Heart left ventricle (tissue), 16 donors: Measurements from ENCODE around the gene PSMB5. TPM values are rescaled to one million over a fixed set of nuclear protein-coding genes. Genes with fewer than 3 reads are reported as not detected.

Experiments used
- ATAC-seq, 4 donors: fragments of 200-7000 bp; cut with Tn5 transposase; one replicate each; pipeline ENCODE4 v1.9.1; 2020 to 2022; ENCODE audit warnings: moderate library complexity in 4 of 4, mild to moderate bottlenecking in 3 of 4, moderate number of reproducible peaks in 1 of 4
- DNase-seq, 5 donors: peaks; one replicate each; pipeline ENCODE4 v3.0.0-alpha.2; 2020
- H3K27ac ChIP-seq, 12 donors: fragments of 200-600 bp; sonication (generic) in 4 of 12; one replicate each; pipeline versions ENCODE4 v1.5.0 to v1.8.0; 2016 to 2022; ENCODE audit warnings: mild to moderate bottlenecking in 2 of 12
- H3K27me3 ChIP-seq, 9 donors: fragments of 200-600 bp; sonication (generic) in 2 of 9; one replicate each; pipeline versions ENCODE4 v1.5.1 to v1.8.0; 2016 to 2022; ENCODE audit warnings: mild to moderate bottlenecking in 3 of 9
- H3K36me3 ChIP-seq, 9 donors: fragments of 200-600 bp; sonication (generic) in 2 of 9; one replicate each; pipeline versions ENCODE4 v1.5.0 to v1.8.0; 2018 to 2022; ENCODE audit warnings: mild to moderate bottlenecking in 2 of 9
- H3K4me1 ChIP-seq, 12 donors: fragments of 200-600 bp; sonication (generic) in 4 of 12; one replicate each; pipeline versions ENCODE4 v1.5.0 to v1.8.0; 2016 to 2022; ENCODE audit warnings: mild to moderate bottlenecking in 3 of 12
- H3K4me3 ChIP-seq, 12 donors: fragments of 200-600 bp; sonication (generic) in 4 of 12; one replicate each; pipeline versions ENCODE4 v1.5.0 to v1.8.0; 2017 to 2022; ENCODE audit warnings: mild to moderate bottlenecking in 9 of 12, moderate library complexity in 4 of 12
- H3K9me3 ChIP-seq, 12 donors: fragments of 200-600 bp; sonication (generic) in 4 of 12; one replicate each; pipeline versions ENCODE4 v1.5.0 to v1.8.0; 2016 to 2022; ENCODE audit warnings: mild to moderate bottlenecking in 1 of 12
- CTCF ChIP-seq, 12 donors: fragments of 200-600 bp; sonication (generic) in 4 of 12; IDR thresholded peaks; one replicate each; pipeline versions ENCODE4 v1.5.0 to v1.8.0; 2018 to 2022; ENCODE audit warnings: antibody characterized with exemption in 12 of 12, mild to moderate bottlenecking in 5 of 12
- POLR2A ChIP-seq, 2 donors: fragments of 450-650 bp; IDR thresholded peaks; one replicate each; pipeline ENCODE4 v1.6.1; 2017; ENCODE audit warnings: antibody characterized with exemption in 2 of 2, mild to moderate bottlenecking in 2 of 2, moderate library complexity in 2 of 2
- WGBS, 4 donors: extraction: QIAGEN DNeasy Blood & Tissue Kit in 2 of 4; methylation state at CpG; one replicate each; pipeline versions ENCODE4 v1.1.5 to v1.1.7; 2013 to 2018; 5-methylcytosine and 5-hydroxymethylcytosine counted together
- intact Hi-C, 10 donors: fragments of 100-400 bp; cut with DNase I; formaldehyde crosslinking; loops; one replicate each; pipeline versions ENCODE4 v1.11.1 to v1.14.2; 2022
- polyA plus RNA-seq, 2 donors: library from polyadenylated mRNA; stranded (reverse); fragments of 200-250 nt; gene quantifications; one replicate each; pipeline ENCODE4 v1.2.3, GENCODE V29; 2013
- total RNA-seq, 9 donors: library from RNA; depleted of rRNA in 2 of 9; stranded (reverse); fragments of >200 nt in 2 of 9; fragmentation: NEBNext Ultra II Directional in 3 of 9; extraction: Animal tissue kit (Norgen Biotek cat#: 25700) in 3 of 9; gene quantifications; one replicate each; pipeline versions ENCODE4 v1.1.0 to v1.2.4, GENCODE V29; 2016 to 2023
- donor health status: ischemic (EF 13 %, LVEDD 7.1; RV severe dilation, severe dysfunction).
- donor health status: healthy with polysubstance abuse.
- donor health status: DM: no; HTN: yes; CAD: no.
- donor health status: DM: no; HTN: no; CAD: no.
- donor health status: ischemic (EF 25% LVEDD 6.9; RV normal size, moderate dysfunction).
- donor health status: ischemic (EF 25% LVEDD 5.7; RV mildly dilated, moderate dysfunction).
- donor health status: healthy.
- donor health status: DM: yes; HTN: yes; CAD: no.
- donor health status: ischemic (EF 35%, LVEDD 5.7; RV mildly dilated, moderate dysfunction).
- donor health status: nonischemic (EF 11% LVEDD 7.7; RV severe dilation, severe dysfunction).
- donor health status: DM: yes; HTN: yes; CAD: no.
- donor health status: PGD.
- donor health status: ischemic (EF 29% LVEDD 5.4; RV normal size, mild dysfunction).
- donor health status: nonischemic (EF 23%, LVEDD 6.1; RV moderate dilation, normal function).

Gene PSMB5
- total and polyA plus RNA-seq, 11 donors, result 75.7 to 233 (median 122) TPM

- Histone ChIP-seq H3K27ac (no peak overlapping the region), H3K4me1 (peaks cover 0 to 17% (median 6%) of the 10 kb centered on the region in 12 donors), H3K9me3 (no peaks in the 10 kb centered on the region), H3K36me3 (peaks cover 0 to 35% (median 14%) of the 10 kb centered on the region in 9 donors), H3K4me3 (no peak overlapping the region), H3K27me3 (peaks cover 0 to under 1% (median 0%) of the 10 kb centered on the region in 9 donors)
- intact Hi-C loops, result loop anchor here in 6 of 10 donors (2.0 to 10.0 kb wide), 3 partner anchors 70 to 432 kb away; partner anchors contain the start of gene CDH24 (in 1 of the 6)
- DNase-seq, result no peak
- WGBS, 4 donors, result 75 to 85% (median 83%) methylated on average over 8 of the region's 8 CpGs
- no peak for TF ChIP-seq CTCF (IDR thresholded peaks at IDR 0.05)
- TF ChIP-seq POLR2A (IDR thresholded peaks at IDR 0.05), result no peak
- no peak for ATAC-seq
Observed at GRCh38 chr14:22987291-22987690, 47.4 kb downstream of the PSMB5 start.

GRCh38 chr14:22986508-22987054 lies 48.1 kb downstream of the PSMB5 start:
- H3K36me3 ChIP-seq, result peaks cover 0 to 34% (median 12%) of the 10 kb centered on the region in 9 donors
- peak; percentile 85 to 95 (median 92) for TF ChIP-seq CTCF (IDR thresholded peaks at IDR 0.05)
- no peak for TF ChIP-seq POLR2A (IDR thresholded peaks at IDR 0.05)
- H3K4me3 ChIP-seq, result no peak overlapping the region
- H3K27ac ChIP-seq, result no peak overlapping the region
- ATAC-seq (peak; percentile 35 to 52 (median 40)), DNase-seq (peak; percentile 82 to 88 (median 87))
- intact Hi-C loops, result loop anchor here (1.0 to 10.0 kb wide), 4 partner anchors 70 to 432 kb away; partner anchors contain the start of gene CDH24 (in 1 of the 10)
- 18 to 27% (median 25%) methylated on average over 5 of the region's 5 CpGs for WGBS, 4 donors
- peaks cover 0 to 8% (median 0%) of the 10 kb centered on the region in 9 donors for H3K27me3 ChIP-seq
- H3K9me3 ChIP-seq, result no peaks in the 10 kb centered on the region
- H3K4me1 ChIP-seq, result peaks cover 0 to 19% (median 8%) of the 10 kb centered on the region in 12 donors

- intact Hi-C loops, result loop anchor here (1.0 to 10.0 kb wide), 5 partner anchors 55 to 431 kb away; partner anchors contain the start of gene CDH24 (in 1 of the 10)
- Histone ChIP-seq H3K4me1 (peaks cover 0 to 25% (median 10%) of the 10 kb centered on the region in 12 donors), H3K27me3 (peaks cover 0 to 13% (median 0%) of the 10 kb centered on the region in 9 donors), H3K4me3 (no peak overlapping the region), H3K36me3 (peaks cover 0 to 29% (median 10%) of the 10 kb centered on the region in 9 donors), H3K27ac (no peak overlapping the region), H3K9me3 (no peaks in the 10 kb centered on the region)
- TF ChIP-seq CTCF (IDR thresholded peaks at IDR 0.05) (no peak), POLR2A (IDR thresholded peaks at IDR 0.05) (no peak)
- 52 to 64% (median 56%) methylated on average over 2 of the region's 2 CpGs for WGBS, 4 donors
- DNase-seq (no peak), ATAC-seq (no peak)
Observed at GRCh38 chr14:22985894-22986507, 48.7 kb downstream of the PSMB5 start.
